Measurements from ENCODE around the gene LYRM4. TPM values are rescaled to one million over a fixed set of nuclear protein-coding genes. Genes with fewer than 3 reads are reported as not detected.

LYRM4 gene
- total RNA-seq, 1 experiment from 2014 or later = 26.1 TPM

DNA sequence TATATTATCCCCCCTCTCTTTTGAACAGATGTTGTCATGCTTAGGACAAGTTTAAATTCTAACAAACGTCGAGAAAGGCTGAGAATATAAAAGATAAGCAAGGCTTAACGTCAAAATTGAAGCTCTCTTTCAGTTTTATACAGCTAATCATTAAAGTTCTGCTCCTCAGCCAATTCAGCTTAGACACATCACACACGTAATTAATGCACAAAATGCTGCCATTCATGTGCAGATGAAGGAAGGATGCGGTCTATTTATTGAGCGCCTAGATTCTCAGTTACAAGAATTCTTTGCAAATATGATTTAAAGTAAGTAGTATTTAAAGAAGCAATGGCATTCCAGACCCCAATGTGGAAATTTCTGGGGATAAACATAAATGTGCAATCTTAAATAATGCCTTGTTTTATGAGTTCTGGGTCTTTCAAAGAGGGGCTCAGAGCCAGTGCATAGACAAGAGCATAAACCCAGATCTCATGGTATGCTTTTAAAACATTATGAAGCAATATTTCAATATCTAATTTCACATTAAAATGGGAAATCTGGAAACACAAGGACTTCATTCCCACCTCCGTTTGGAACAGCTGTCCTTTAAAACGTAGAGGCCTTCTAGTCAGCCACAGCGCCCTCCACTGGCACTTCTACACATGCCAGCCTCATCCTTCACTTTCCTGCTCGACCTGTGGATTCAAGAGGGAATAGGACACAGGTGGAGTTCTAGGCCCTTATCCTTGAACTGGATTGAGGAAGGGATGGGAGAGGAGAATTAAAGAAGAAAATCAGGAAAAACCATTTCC, 85.8 kb downstream of the LYRM4 start:
- no peak for DNase-seq (ENCODE audit: low spot score)

DNA sequence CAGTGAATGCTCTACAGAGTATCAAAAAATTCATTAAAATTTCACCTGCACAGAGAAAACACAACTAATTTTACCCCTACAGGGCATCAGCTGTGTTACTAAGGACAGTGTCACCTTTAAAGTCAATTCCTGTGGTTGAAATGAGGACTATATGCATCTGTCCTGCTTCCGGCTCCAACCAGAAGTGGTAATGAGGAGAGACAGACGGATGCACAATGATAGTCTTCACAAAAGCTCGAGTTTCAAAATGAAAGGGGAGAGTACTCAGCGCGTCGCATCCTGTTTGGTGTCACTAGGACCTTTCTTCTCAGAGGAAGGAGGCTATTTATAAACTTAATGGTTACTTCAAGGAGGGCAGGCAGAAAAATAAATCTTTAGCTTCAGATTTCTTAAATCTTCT, 86.5 kb downstream of the LYRM4 start:
- peak; percentile 47 for DNase-seq (ENCODE audit: low spot score)

DNA sequence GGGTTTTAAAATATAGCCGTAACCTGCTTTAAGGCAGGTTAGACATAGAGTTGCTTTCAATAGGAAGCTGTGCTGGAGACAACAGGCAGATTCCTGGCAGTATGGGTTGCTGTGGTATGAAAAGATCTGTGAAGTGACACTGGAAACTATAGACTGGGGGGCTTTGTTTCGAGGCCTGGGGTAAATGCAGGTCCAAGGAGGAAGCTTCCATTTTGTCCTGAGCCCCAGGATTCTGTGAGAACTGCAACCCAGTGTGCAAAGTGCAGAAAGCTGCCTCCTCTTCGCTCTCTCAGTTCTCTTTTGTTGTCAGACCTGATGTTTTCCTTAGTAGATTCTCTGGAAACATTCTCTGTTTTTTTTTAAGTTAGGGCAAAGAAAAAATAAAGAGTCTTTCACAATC, 86.9 kb downstream of the LYRM4 start:
- DNase-seq (ENCODE audit: low spot score) = no peak

DNA sequence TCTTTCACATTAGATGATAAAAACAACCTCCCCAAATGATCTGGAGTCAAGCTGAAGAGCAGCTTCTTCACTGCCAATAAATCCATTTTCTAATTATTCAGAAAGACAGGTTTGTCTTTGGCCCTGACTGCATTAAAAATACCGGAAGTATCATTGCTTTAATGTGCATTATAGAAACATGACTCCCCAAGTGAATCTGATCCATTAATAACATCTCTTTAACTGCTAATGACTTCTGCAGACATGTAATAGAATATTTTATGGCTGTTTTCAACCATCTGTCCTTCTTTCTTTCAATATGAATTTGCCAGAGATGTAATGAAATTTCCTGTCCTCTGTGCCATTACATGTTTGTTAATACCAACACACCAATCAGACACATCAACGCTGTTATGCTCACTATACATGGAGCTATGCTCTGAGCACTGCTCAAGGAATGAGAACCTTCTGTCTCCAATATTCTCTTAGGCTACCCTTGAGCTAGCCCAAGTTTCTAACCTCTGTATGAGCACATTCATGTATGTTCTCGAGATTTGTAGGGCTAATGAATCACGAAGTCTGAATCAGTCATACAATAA, 87.8 kb downstream of the LYRM4 start:
- DNase-seq (ENCODE audit: low spot score) = no peak

DNA sequence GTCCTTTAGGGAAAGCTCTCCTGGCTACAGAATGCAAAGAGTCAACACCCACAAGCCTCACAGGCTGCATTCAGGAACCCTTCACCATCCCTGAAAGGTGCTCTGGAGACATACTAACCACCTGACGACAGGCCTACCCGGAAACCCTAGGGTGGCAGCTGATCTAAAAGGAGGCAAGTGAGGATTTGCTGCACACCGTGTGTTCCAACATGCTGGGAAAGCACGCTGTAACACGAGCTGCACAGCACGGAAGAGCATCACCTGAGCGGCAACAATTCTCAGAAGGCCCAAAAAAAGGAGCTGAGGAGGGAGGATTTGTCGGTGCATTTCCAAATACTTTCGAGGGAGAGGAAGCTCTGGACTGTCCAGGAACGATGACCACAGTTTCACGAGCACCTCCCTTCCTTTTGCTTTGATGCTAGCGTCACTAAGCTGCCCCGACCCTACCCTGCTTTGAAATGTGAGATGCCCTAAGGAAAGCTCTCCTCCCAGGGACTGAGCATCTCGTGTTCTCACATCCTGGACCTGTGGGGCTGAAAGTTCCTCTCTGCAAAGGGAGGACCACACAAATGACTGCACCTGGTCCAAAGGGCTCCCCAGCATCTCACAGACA, 88.6 kb downstream of the LYRM4 start:
- DNase-seq (ENCODE audit: low spot score) = no peak

DNA sequence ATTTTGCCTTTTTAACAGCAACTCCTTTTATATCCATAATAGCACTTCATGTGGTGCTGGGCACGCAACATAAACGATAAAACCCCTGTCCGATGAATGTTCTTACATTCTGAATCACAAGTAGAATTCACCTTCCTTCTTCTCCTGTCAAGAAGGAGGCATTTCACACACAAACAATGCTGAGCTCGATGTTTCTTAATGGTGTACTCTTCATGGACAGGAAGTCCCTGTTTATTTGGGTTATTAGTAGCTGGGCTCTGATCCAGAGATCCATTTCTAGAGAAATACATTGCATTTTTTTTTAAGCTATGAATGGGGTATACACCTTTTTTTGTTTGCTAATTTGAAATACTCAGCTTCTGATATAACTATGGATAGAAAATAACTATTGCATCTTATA, 93.2 kb downstream of the LYRM4 start:
- DNase-seq (ENCODE audit: low spot score) = no peak

DNA sequence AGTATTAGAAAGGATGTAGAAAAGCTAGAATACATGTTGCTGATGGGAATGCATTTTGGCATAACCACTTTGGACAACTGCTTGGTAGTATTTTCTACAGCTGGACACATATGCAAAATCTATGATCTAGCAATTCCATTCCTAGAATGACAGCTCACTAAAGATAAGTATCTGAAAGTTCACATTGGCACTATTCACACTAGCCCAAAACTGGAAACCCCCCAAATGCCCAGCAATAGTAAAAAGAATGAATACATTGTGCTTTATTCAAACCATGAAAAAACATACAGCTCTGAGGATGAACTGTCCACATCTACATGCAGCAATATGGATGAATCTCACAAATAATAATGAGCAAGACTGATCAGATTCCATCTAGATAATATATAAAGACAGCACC, 96.7 kb downstream of the LYRM4 start:
- DNase-seq (ENCODE audit: low spot score) = no peak

DNA sequence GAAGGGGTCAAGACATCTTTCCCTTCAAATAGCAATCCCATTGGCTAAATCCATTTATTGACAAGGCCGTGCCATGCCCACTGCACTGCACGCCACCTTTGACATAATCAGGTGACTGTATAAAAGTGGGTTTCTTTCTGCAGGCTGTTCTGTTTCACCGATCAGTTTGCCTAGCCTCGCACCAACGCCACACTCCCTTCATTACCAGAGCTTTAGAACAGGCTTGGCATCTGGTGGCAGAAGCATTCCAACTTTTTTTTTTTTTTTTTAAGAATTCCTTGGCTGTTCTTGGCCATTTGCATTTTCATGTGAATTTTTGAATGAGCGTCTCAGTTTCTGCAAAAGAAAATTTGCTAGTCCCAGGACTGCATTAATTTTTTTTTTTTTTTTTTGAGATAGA, 97.5 kb downstream of the LYRM4 start:
- DNase-seq (ENCODE audit: low spot score) = no peak

DNA sequence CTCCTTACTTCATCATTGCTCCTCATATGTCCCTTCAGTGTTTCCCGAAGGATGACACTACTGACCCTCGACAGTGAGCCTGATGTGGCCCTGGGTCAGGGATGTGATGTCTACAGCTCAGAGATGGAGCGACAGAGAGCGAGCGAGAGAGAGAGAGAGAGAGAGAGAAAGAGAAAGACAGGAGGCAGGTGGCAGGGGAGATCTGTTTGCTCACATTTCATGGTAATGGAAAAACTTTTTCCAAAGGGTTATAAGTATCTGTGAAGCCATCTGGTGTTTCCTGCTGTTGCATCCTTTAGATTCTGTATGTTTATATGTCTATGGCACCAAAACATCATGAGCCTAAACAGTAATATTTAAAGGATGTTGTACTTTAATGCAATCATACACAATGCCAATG, 98.4 kb downstream of the LYRM4 start:
- no peak for DNase-seq (ENCODE audit: low spot score)

DNA sequence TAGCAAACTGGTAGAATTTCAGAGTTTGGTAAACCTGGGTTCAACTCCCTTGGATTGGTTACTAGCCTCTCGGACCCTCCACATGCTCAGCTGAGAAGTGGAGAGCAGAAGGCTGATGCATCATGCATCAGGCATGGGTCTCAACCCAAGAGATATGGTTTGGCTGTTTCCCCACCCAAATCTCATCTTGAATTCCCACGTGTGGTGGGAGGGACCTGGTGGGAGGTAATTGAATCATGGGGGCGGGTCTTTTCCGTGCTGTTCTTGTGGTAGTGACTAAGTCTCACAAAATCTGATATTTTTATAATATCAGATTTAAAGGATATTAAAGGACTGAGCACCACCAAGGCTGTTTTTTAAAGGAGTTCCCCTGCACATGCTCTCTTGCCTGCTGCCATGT, 100.5 kb downstream of the LYRM4 start:
- DNase-seq (ENCODE audit: low spot score) = no peak

DNA sequence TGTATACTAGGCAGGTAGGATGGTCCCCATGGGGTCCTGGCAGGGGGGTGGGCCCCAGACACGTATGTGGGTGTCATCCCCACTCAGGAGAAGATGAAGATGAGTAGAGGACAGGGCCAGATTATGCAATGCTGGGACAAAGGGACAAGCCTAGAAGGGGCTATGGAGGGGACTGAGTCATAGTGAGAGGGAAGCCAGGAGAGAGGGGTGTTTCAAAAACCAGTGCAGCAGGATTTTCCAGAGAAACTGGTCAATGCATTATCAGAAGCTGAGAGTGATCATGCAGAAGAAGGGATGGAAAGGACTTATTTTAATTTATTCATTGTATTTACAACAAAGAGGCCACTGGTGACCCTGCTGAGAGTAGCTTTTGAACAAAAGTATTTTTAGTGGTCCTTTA, 101.6 kb downstream of the LYRM4 start:
- DNase-seq (ENCODE audit: low spot score) = no peak

DNA sequence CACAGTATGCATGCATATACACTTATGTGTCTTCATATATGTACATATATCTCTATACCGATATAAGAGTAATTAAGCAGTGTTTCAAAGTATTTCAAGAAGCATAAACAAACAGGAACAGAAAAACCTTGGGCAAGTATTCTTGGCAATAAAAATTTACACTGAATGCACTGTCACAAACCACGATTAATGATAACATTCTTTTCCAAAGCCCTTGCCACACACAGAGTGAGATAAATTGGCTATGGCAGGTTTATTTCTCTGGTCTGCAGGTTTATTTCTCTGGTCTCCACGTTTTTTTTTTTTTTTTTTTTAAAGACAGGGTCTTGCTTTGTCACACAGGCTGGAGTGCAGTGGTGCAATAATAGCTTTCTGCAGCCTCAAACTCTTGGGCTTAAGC, 102.6 kb downstream of the LYRM4 start:
- DNase-seq (ENCODE audit: low spot score) = no peak

DNA sequence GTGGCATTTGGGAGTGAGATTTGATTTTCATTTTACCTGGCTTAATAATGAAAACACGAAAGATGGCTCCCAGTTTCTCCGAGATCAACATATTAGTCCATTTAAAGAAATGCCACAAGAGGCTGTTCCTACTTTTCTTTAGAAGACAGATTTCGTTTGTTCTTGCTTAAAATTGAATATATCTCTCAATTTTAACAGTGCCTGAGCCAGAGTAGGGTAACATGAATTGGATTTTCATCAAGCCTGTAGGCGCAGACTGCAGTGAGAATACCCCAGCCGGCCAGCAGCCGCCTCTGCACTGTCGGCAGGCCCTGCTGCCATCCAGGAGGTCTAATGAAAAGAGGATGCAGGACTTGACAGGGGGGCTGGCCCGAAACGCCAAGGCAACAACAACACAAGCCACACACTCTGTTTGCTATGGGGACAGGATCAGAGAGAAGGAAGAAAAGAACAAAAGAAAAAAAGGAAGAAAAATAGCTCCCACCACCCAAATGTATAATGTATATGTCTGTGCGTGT, 103.1 kb downstream of the LYRM4 start:
- DNase-seq (ENCODE audit: low spot score) = no peak

DNA sequence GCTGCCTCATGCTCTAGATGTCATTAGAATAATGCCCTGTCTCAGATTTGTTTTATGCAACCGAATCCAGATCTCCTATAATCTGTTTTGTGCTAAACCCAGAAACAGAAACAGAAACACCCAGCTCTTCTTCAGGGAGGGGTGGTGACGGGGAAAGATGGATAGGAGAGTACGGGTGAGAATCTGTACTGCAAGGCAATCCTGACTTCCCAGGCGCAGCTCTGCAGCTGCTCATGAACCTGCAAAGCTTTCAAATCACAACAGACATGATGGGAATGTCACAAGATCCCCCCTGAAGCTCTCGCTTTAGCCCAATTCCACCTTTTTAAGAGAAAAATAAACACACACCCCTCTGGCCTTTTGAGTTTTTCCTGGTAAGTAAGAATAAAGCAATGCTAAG, 104.1 kb downstream of the LYRM4 start:
- DNase-seq (ENCODE audit: low spot score) = no peak

DNA sequence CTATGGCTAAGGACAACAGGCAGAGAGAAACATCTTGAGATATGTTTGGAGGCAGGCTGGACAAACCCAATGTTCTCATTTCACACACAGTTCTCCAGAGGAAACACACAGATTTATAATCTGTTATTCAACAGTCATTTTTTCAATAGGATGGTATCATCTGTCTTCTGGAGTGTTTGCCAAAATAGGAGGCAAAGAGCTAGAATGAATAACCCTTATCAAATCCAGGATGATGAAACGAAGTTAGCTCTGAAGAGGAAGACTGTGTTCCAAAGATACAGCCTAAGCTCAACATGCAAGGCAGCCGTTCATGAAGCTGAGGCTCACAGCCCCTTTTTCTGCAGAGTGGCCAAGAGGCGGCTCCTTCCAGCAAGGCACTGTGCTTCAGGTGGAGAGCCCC, 104.8 kb downstream of the LYRM4 start:
- DNase-seq (ENCODE audit: low spot score) = no peak

DNA sequence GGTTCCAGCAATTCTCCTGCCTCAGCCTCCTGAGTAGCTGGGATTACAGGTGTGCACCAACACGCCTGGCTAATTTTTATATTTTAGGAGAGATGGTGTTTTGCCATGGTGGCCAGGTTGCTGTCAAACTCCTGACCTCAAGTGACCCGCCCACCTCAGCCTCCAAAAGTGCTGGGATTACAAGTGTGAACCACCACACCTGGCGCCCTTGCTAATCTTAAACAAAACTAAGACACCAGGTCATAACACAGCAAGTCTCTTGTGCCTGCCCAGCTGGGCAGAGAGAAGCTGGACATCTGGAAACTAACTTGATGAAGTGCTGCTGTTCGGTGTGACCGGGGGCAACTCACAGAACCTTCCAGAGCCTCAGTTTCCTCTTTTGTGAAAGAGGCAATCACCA, 107.6 kb downstream of the LYRM4 start:
- no peak for DNase-seq (ENCODE audit: low spot score)

DNA sequence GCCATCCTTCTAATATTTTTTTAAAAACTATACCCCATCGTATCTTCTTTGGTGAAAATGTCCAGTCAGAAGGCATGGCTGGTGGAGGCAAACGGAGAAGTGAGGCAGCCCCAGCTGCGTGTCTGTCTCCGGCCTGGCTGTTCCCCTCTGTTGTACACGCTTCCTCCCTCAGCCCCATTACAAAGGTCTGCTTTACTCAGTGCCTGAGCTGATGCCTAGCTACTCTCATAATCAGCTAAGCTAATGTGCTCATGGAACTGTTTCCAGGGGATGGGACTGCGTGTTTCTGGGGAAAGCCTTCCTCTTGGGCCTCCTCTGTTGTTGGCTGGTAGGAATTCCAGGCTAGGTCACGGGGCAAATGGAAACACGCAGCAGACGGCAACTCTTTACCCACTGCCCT, 108.3 kb downstream of the LYRM4 start:
- no peak for DNase-seq (ENCODE audit: low spot score)

DNA sequence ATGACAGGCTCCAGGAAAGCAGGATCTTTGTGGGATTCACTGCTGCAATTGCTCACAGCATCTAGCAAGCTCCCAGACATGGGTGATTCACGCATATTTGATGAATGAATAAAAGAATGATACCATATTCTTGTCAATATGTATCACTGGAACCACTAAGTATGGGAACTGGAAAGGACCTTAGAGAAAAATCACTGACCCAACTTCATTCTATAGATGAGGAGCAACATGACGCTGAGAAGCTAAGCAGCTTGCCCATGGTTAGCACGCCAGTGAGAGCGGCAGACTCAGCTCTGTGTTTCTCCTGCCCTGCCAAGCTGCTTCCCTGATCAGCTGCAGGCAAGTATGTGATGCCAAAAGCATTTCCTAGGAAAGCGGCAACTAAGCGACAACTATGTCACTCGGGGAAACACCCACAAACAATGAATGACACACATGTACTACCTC, 108.8 kb downstream of the LYRM4 start:
- peak; percentile 41 for DNase-seq (ENCODE audit: low spot score)

DNA sequence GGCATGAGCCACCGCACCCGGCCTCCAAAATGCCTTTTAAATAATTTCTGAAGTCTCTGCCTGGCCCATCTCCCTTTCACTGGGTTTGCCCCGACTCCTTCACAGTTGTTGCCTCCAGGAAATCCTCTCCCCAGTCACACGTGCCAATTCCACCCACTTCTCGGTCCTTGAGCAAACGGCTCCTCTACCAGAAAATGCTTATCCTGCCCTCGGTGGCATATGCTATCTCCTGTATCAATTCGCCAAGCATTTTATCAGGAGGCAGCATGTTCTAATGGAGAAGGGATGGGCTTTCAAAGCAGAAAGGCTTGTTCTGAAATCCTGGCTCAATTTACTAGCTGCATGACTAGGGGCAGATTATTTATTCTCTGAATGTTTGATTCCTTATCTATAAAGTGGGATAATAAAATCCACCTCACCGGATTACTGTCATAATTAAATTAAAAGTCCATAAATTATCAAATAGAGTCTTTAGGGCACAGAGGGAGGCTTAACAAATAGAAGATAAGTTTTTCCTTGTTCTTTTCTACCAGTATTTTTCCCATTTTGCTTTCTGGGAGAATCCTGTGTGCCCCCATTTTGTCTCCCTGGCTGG, 109.3 kb downstream of the LYRM4 start:
- no peak for DNase-seq (ENCODE audit: low spot score)

DNA sequence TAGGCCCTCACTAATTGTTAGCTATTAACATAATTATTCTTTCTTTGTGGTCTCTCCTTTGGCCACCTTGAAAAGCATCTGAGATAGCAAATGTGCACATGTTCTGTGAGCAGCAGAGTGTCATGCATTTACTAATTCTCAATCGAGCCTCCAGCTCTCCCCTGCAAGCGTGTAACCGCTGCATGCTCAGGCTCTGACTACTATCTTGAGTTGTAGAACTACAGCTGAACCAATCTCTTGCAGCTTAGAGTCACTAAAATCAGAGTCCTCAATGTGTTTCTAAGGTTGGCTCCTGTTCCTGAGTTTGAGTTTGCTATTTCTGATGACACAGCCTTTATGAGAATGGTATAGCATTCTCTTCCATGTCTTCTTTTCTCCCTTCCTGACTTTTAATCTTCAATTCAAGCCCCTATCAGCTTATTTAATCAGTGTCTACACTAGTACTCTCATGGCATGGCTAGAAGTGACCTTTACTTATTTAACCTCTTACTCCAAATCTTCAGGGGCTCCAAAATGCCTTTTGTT, 110.1 kb downstream of the LYRM4 start:
- DNase-seq (ENCODE audit: low spot score) = no peak

DNA sequence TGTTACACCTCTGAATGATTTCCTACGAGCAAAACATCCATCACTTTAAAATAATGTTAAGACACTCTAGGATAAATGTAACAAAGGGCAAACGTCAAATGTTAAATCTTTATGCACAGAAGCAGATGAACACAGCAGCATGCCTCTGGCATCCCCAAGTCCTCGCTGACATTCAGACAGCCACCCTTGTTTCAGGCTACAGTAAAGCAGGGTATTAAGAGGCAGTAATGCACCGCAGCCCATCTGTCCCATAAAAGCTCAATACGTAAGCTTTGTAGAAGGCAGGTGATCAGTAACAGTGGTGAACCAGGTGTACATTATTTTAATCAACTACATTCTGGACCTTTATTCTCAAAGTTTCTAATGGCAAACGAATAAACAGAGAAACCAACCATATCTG, 110.9 kb downstream of the LYRM4 start:
- DNase-seq (ENCODE audit: low spot score) = no peak

DNA sequence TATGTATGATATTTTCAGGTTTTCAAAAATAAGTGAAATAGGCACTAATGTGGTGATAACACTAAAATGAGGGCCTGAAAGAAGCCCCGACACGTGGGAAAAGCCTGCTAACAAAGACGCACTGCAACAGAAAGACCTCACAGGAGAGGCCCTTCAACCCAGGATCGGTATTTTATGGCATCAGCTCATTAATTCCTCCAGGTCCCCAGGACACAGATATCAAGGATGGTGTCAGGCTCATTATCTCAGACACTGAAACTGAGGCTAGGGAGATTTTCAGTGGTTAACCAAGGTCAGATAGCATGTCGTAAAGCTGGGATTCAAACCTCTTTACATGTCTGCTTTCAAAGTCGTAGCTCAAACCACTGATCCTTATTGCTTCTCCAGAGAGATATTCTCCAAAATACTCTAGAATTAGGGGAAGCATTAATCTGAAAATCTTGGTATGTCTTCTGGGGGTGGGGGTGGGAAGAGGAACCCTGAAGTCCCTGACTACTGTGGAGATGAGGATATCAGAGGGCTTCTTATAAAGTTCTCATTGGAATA, 111.5 kb downstream of the LYRM4 start:
- no peak for DNase-seq (ENCODE audit: low spot score)
